ENCODE results near the gene REEP5. TPM values are rescaled to one million over a fixed set of nuclear protein-coding genes. Genes with fewer than 3 reads are reported as not detected.
"Not testable (repeated sequence)": the region's sequence is repeated elsewhere in the genome, so short reads cannot be mapped to it uniquely, and the experiment has no call there.

The REEP5 gene
- total RNA-seq, 1 donor from 2014 or later, result 26.3 TPM

DNA sequence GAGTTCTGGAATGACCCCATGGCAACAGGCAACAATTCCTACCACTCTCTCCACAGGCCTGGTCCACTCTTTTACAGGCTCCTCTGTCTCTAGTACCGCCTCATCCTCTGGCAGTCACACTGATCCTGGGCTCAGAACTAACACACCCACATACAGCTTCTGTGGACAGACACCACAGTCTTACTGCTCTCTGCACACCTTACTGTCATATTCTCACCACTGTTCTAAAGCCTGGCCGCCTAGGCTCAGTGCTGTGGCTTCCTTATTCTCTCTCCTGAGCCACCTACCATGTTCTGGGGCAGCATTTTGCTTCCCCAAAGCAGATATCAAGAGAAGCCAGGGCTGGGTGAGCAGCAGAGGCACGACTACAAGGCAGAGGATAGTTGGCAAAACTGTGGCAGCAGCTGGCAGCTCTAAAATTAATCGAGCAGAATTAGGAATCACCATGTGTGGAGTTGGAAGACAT lies 14.8 kb downstream of the REEP5 start:
- TF ChIP-seq, protein P1, sequence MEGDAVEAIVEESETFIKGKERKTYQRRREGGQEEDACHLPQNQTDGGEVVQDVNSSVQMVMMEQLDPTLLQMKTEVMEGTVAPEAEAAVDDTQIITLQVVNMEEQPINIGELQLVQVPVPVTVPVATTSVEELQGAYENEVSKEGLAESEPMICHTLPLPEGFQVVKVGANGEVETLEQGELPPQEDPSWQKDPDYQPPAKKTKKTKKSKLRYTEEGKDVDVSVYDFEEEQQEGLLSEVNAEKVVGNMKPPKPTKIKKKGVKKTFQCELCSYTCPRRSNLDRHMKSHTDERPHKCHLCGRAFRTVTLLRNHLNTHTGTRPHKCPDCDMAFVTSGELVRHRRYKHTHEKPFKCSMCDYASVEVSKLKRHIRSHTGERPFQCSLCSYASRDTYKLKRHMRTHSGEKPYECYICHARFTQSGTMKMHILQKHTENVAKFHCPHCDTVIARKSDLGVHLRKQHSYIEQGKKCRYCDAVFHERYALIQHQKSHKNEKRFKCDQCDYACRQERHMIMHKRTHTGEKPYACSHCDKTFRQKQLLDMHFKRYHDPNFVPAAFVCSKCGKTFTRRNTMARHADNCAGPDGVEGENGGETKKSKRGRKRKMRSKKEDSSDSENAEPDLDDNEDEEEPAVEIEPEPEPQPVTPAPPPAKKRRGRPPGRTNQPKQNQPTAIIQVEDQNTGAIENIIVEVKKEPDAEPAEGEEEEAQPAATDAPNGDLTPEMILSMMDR (IDR thresholded peaks at IDR 0.05; ENCODE audit: insufficient read depth, low read length, severe bottlenecking), result no peak
- no peak overlapping the region for H3K4me3 ChIP-seq (ENCODE audit: low read depth, low read length)
- no peak for DNase-seq (ENCODE audit: low read depth)
- no peak for FAIRE-seq
- peaks cover 14% of the 10 kb centered on the region for H3K36me3 ChIP-seq (ENCODE audit: control insufficient read depth, insufficient read depth, low read length)
- no peaks in the 10 kb centered on the region for H3K27me3 ChIP-seq (ENCODE audit: control insufficient read depth, insufficient read depth, low read length)

- Histone ChIP-seq H3K27me3 (ENCODE audit: control insufficient read depth, insufficient read depth, low read length) (no peaks in the 10 kb centered on the region), H3K36me3 (ENCODE audit: control insufficient read depth, insufficient read depth, low read length) (peaks cover 14% of the 10 kb centered on the region), H3K4me3 (ENCODE audit: low read depth, low read length) (no peak overlapping the region)
- DNase-seq (ENCODE audit: low read depth), result no peak
- TF ChIP-seq, protein P1 (IDR thresholded peaks at IDR 0.05; ENCODE audit: insufficient read depth, low read length, severe bottlenecking), result no peak
- no peak for FAIRE-seq
Measured at GRCh38 chr5:112906637-112907036, 15.4 kb downstream of the REEP5 start.

DNA sequence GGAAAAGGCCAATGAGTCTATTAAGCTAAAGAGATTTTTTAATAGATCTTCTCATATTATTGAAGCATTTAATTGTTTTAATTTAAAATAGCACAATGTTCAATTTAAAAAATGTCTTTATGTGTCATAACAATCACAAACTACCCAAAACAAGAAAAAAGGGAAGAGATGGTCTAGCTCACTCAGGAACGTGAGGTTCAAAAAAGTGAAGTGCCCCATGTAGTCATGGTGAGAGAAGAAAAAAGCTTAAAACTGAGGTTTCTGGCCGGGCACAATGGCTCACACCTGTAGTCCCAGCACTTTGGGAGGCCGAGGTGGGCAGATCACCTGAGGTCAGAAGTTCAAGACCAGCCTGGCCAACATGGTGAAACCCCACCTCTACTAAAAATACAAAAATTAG lies 17.0 kb downstream of the REEP5 start:
- DNase-seq (ENCODE audit: low read depth); FAIRE-seq; H3K4me3 ChIP-seq (ENCODE audit: low read depth, low read length); H3K27me3 ChIP-seq (ENCODE audit: control insufficient read depth, insufficient read depth, low read length): not testable (repeated sequence)
- peaks cover 13% of the 10 kb centered on the region for H3K36me3 ChIP-seq (ENCODE audit: control insufficient read depth, insufficient read depth, low read length)

- H3K27me3 ChIP-seq (ENCODE audit: control insufficient read depth, insufficient read depth, low read length), result no peaks in the 10 kb centered on the region
- FAIRE-seq (no peak), DNase-seq (ENCODE audit: low read depth) (no peak)
- peaks cover 8% of the 10 kb centered on the region for H3K36me3 ChIP-seq (ENCODE audit: control insufficient read depth, insufficient read depth, low read length)
- TF ChIP-seq, protein P1 (IDR thresholded peaks at IDR 0.05; ENCODE audit: insufficient read depth, low read length, severe bottlenecking), result no peak
- H3K4me3 ChIP-seq (ENCODE audit: low read depth, low read length), result no peak overlapping the region
Measured at GRCh38 chr5:112902561-112902960, 19.5 kb downstream of the REEP5 start.

- TF ChIP-seq, protein P1 (IDR thresholded peaks at IDR 0.05; ENCODE audit: insufficient read depth, low read length, severe bottlenecking), result no peak
- FAIRE-seq (no peak), DNase-seq (ENCODE audit: low read depth) (no peak)
- Histone ChIP-seq H3K36me3 (ENCODE audit: control insufficient read depth, insufficient read depth, low read length) (peaks cover 11% of the 10 kb centered on the region), H3K27me3 (ENCODE audit: control insufficient read depth, insufficient read depth, low read length) (no peaks in the 10 kb centered on the region), H3K4me3 (ENCODE audit: low read depth, low read length) (no peak overlapping the region)
Measured at GRCh38 chr5:112895682-112896081, 26.3 kb downstream of the REEP5 start.

DNA sequence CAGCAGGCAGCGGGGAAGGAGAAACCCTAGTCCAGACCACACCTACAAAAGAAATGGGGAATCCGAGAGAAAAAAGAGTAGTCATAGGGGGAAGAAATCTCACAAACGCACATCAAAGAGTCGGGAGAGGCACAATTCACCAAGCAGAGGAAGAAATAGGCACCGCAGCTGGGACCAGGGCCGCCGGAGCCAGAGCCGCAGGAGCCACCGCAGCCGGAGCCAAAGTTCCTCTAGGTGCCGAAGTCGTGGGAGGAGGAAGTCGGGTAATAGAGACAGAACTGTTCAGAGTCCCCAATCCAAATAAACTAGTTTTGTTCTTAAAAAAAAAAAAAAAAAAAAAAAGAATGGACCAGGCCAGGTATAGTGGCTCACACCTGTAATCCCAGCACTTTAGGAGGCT lies 29.3 kb downstream of the REEP5 start:
- H3K4me3 ChIP-seq (ENCODE audit: low read depth, low read length), result no peak overlapping the region
- peaks cover 8% of the 10 kb centered on the region for H3K36me3 ChIP-seq (ENCODE audit: control insufficient read depth, insufficient read depth, low read length)
- FAIRE-seq, result no peak
- TF ChIP-seq, protein P1 (IDR thresholded peaks at IDR 0.05; ENCODE audit: insufficient read depth, low read length, severe bottlenecking), result no peak
- no peak for DNase-seq (ENCODE audit: low read depth)
- H3K27me3 ChIP-seq (ENCODE audit: control insufficient read depth, insufficient read depth, low read length), result no peaks in the 10 kb centered on the region

DNA sequence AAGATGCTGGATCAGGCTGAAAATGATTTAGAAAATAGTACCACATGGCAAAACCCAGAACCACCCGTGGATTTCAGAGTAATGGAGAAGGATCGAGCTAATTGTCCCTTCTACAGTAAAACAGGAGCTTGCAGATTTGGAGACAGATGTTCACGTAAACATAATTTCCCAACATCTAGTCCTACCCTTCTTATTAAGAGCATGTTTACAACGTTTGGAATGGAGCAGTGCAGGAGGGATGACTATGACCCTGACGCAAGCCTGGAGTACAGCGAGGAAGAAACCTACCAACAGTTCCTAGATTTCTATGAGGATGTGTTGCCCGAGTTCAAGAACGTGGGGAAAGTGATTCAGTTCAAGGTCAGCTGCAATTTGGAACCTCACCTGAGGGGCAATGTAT lies 30.0 kb downstream of the REEP5 start:
- DNase-seq (ENCODE audit: low read depth); H3K4me3 ChIP-seq (ENCODE audit: low read depth, low read length); FAIRE-seq; H3K36me3 ChIP-seq (ENCODE audit: control insufficient read depth, insufficient read depth, low read length); H3K27me3 ChIP-seq (ENCODE audit: control insufficient read depth, insufficient read depth, low read length): not testable (repeated sequence)

Data from bronchial epithelial cell (primary cell).